HepG2 (cell line): ENCODE measurements around the gene FNDC10. TPM values are rescaled to one million over a fixed set of nuclear protein-coding genes. Genes with fewer than 3 reads are reported as not detected.

ENCODE experiments used
- ATAC-seq: fragments of 200-7000 bp; cut with Tn5 transposase; 3 replicates; pipeline ENCODE4 v1.9.1; 2020; ENCODE audit warnings: mild to moderate bottlenecking, moderate library complexity
- BruUV-seq: library from RNA; stranded (reverse); fragments of 400-500 nt; replicated peaks from 2 replicates; lab custom pipeline; 2021; lab: Mats Ljungman, UMichigan
- CTCF ChIA-PET: fragments of 300-600 bp; formaldehyde crosslinking; extraction: SDS; loops from one replicate; lab custom pipeline; 2021; ENCODE audit warnings: low total read pairs, inconsistent platforms, low intra/inter-chr PET ratio; lab: Yijun Ruan, JAX
- POLR2A ChIA-PET: fragments of 350-600 bp; sonication (Branson Sonifier 250); formaldehyde crosslinking; loops from one replicate; lab custom pipeline; 2020; ENCODE audit warnings: antibody characterized with exemption, inconsistent platforms; lab: Yijun Ruan, JAX
- DNase-seq: peaks from one replicate; pipeline ENCODE4 v3.0.0-alpha.2; 2015; ENCODE audit warnings: low spot score
- FAIRE-seq: peaks from 3 replicates; lab custom pipeline; 2011; peaks lifted over from hg19 to GRCh38; lab: Jason Lieb, UNC
- H2AFZ ChIP-seq: one replicate; pipeline ENCODE4 v1.6.1; 2011; ENCODE audit warnings: low read length, inconsistent platforms
- H3K27ac ChIP-seq: fragments of 300-600 bp; 3 replicates; pipeline ENCODE4 v1.8.0; 2011; ENCODE audit warnings: mixed run types, mild to moderate bottlenecking, mixed read lengths, low read length, inconsistent platforms; ENCODE audit not compliant: insufficient read depth; ENCODE audit errors: extremely low read length
- H3K27me3 ChIP-seq, 2 experiments: fragments of 200-600 bp in 1 of 2; 2 replicates in 1 of 2; 3 replicates in 1 of 2; pipeline versions ENCODE4 v1.6.0 to v1.8.0; 2011; ENCODE audit warnings: low read length in 2 of 2, mild to moderate bottlenecking in 2 of 2, moderate library complexity in 2 of 2, inconsistent platforms in 1 of 2; ENCODE audit not compliant: insufficient read depth in 2 of 2, control insufficient read depth in 1 of 2
- H3K36me3 ChIP-seq, 2 experiments: fragments of 200-600 bp in 1 of 2; replicated peaks in 1 of 2; 2 replicates in 1 of 2; 3 replicates in 1 of 2; pipeline versions ENCODE4 v1.5.1 to v1.8.0; 2011; ENCODE audit warnings: low read length in 2 of 2, inconsistent platforms in 1 of 2; ENCODE audit not compliant: insufficient read depth in 2 of 2, control insufficient read depth in 1 of 2
- H3K4me1 ChIP-seq: 2 replicates; pipeline ENCODE4 v1.5.1; 2012; ENCODE audit warnings: low read length, inconsistent platforms; ENCODE audit not compliant: insufficient read depth
- H3K4me2 ChIP-seq: 2 replicates; pipeline ENCODE4 v1.6.0; 2011; ENCODE audit warnings: low read depth, low read length, inconsistent platforms
- H3K4me3 ChIP-seq, 3 experiments: fragments of 200-600 bp in 1 of 3; sonication (generic), shearing (Covaris generic) in 1 of 3; replicated peaks in 1 of 3; 2 replicates each; pipeline ENCODE4 v1.5.1; 2011 to 2016; ENCODE audit warnings: low read length in 3 of 3, inconsistent platforms in 2 of 3, low read depth in 2 of 3, mild to moderate bottlenecking in 2 of 3, control low read depth in 1 of 3, mixed read lengths in 1 of 3; ENCODE audit not compliant: insufficient read depth in 1 of 3
- H3K79me2 ChIP-seq: one replicate; pipeline ENCODE4 v1.6.1; 2011; ENCODE audit warnings: low read length, inconsistent platforms; ENCODE audit not compliant: insufficient read depth
- H3K9ac ChIP-seq: 2 replicates; pipeline ENCODE4 v1.6.0; 2011; ENCODE audit warnings: mild to moderate bottlenecking, low read depth, low read length, inconsistent platforms; ENCODE audit not compliant: insufficient read depth
- H3K9me3 ChIP-seq: 2 replicates; pipeline ENCODE4 v1.5.1; 2012; ENCODE audit warnings: mild to moderate bottlenecking, low read length
- H4K20me1 ChIP-seq: 2 replicates; pipeline ENCODE4 v1.6.0; 2011; ENCODE audit warnings: inconsistent platforms, mild to moderate bottlenecking, low read length, moderate library complexity; ENCODE audit not compliant: insufficient read depth
- BHLHE40 ChIP-seq: IDR thresholded peaks from 2 replicates; pipeline ENCODE4 v1.6.1; 2011; ENCODE audit warnings: low read length, improper control_type of control experiment
- HIC2 ChIP-seq: sonication (generic); formaldehyde crosslinking; IDR thresholded peaks from 2 replicates; pipeline ENCODE4 v1.9.0; 2022; ENCODE audit warnings: low read depth, missing genetic modification reagents
- HNF4A ChIP-seq: sonication (generic); formaldehyde crosslinking; IDR thresholded peaks from 2 replicates; pipeline ENCODE4 v1.4.0; 2020; ENCODE audit warnings: missing genetic modification reagents
- IRX3 ChIP-seq: sonication (generic); formaldehyde crosslinking; IDR thresholded peaks from 2 replicates; pipeline ENCODE4 v1.8.1; 2023; ENCODE audit warnings: mild to moderate bottlenecking, low read depth, missing genetic modification reagents, borderline replicate concordance
- KDM5B ChIP-seq: sonication (generic); formaldehyde crosslinking; IDR thresholded peaks from 2 replicates; pipeline ENCODE4 v1.4.0; 2020; ENCODE audit warnings: missing genetic modification reagents, mild to moderate bottlenecking, borderline replicate concordance
- PITX1 ChIP-seq: sonication (generic); formaldehyde crosslinking; IDR thresholded peaks from 2 replicates; pipeline ENCODE4 v1.5.1; 2020; ENCODE audit warnings: mild to moderate bottlenecking, missing genetic modification reagents
- SP5 ChIP-seq: IDR thresholded peaks from 2 replicates; pipeline ENCODE4 v1.6.1; 2016; ENCODE audit warnings: low read depth, borderline replicate concordance
- YY1 ChIP-seq: IDR thresholded peaks from 2 replicates; pipeline ENCODE4 v1.6.1; 2011; ENCODE audit warnings: low read length, low read depth, moderate library complexity, mild to moderate bottlenecking; ENCODE audit not compliant: insufficient read depth, insufficient replicate concordance
- ZNF274 ChIP-seq: sonication (generic); formaldehyde crosslinking; IDR thresholded peaks from 2 replicates; pipeline ENCODE4 v1.5.1; 2020; ENCODE audit warnings: mild to moderate bottlenecking, missing genetic modification reagents
- ZNF354B ChIP-seq: sonication (generic); formaldehyde crosslinking; IDR thresholded peaks from 2 replicates; pipeline ENCODE4 v1.8.0; 2022; ENCODE audit warnings: mild to moderate bottlenecking, missing genetic modification reagents
- ZNF414 ChIP-seq: sonication (generic); formaldehyde crosslinking; IDR thresholded peaks from 2 replicates; pipeline ENCODE4 v1.5.0; 2020; ENCODE audit warnings: missing genetic modification reagents
- ZNF468 ChIP-seq: sonication (generic); formaldehyde crosslinking; IDR thresholded peaks from 2 replicates; pipeline ENCODE4 v1.8.0; 2022; ENCODE audit warnings: mild to moderate bottlenecking, moderate library complexity, missing genetic modification reagents
- ZNF572 ChIP-seq: sonication (generic); formaldehyde crosslinking; IDR thresholded peaks from 2 replicates; pipeline ENCODE4 v1.5.1; 2020; ENCODE audit warnings: mild to moderate bottlenecking, missing genetic modification reagents
- WGBS: methylation state at CpG from one replicate; pipeline ENCODE4 v1.1.6; 2017; ENCODE audit warnings: low lambda C conversion rate; 5-methylcytosine and 5-hydroxymethylcytosine counted together
- in situ Hi-C: cut with HindIII; loops from 2 replicates; pipeline ENCODE4 v1.10.0; 2017; ENCODE audit warnings: low pct_unique_long_range_greater_than_20kb; ENCODE audit not compliant: extremely low pct_ligation_motif_present
- intact Hi-C: fragments of 100-400 bp; cut with micrococcal nuclease; formaldehyde crosslinking; loops from one replicate; pipeline ENCODE4 v1.10.0; 2022; ENCODE audit not compliant: unreplicated experiment
- polyA plus RNA-seq, 8 experiments: library from polyadenylated mRNA; depleted of rRNA in 3 of 8; stranded (reverse) in 7 of 8; unstranded in 1 of 8; fragments of >200 nt; fragmentation: Illumina TruSeq in 4 of 8; extraction: Trizol in 4 of 8; gene quantifications; 2 replicates each; pipeline versions ENCODE4 v1.2.1 to v1.2.3, GENCODE V29; 2011 to 2016; ENCODE audit warnings: low read depth in 4 of 8, missing spikeins in 1 of 8, mixed read lengths in 1 of 8; ENCODE audit not compliant: insufficient read depth in 1 of 8
- total RNA-seq, 5 experiments: library from RNA; depleted of rRNA; stranded (reverse); fragments of >200 nt; fragmentation: Illumina TruSeq; extraction: Trizol; gene quantifications; 2 replicates each; pipeline ENCODE4 v1.2.3, GENCODE V29; 2016; ENCODE audit warnings: low read depth in 1 of 5
- TF ChIP-seq, protein P1 (sequence below): sonication (generic); formaldehyde crosslinking; IDR thresholded peaks from 2 replicates; pipeline ENCODE4 v1.4.0; 2020; ENCODE audit warnings: missing genetic modification reagents
- TF ChIP-seq, protein P2 (sequence below): sonication (generic); formaldehyde crosslinking; IDR thresholded peaks from 2 replicates; pipeline ENCODE4 v1.5.1; 2020; ENCODE audit warnings: mild to moderate bottlenecking, missing genetic modification reagents, borderline replicate concordance
- TF ChIP-seq, protein P3 (sequence below): sonication (generic); formaldehyde crosslinking; IDR thresholded peaks from 2 replicates; pipeline ENCODE4 v1.9.0; 2022; ENCODE audit warnings: missing genetic modification reagents, mild to moderate bottlenecking, borderline replicate concordance

FNDC10 gene
- total and polyA plus RNA-seq, 2 of the 13 experiments (the other 11 are each of a cell fraction or from before 2014, with no cell fraction given), result 2.2 to 2.5 TPM

GRCh38 chr1:1600861-1601563, 1.1 kb upstream of the FNDC10 start:
- Histone ChIP-seq H3K9ac (peak overlapping the region; percentile 39), H4K20me1 (no peaks in the 10 kb centered on the region), H3K4me3 (peak overlapping the region; percentile 21 to 70 (median 50); a peak in 4 of 6 replicates), H3K9me3 (no peaks in the 10 kb centered on the region), H3K27ac (no peak overlapping the region), H3K4me1 (peaks cover 57% of the 10 kb centered on the region), H2AFZ (no peak overlapping the region), H3K27me3 (peaks cover 7 to 21% of the 10 kb centered on the region in 2 experiments), H3K4me2 (peak overlapping the region; percentile 76), H3K36me3 (no peaks in the 10 kb centered on the region), H3K79me2 (no peaks in the 10 kb centered on the region)
- DNase-seq (no peak), FAIRE-seq (no peak), ATAC-seq (peak; percentile 10)
- WGBS, result 59% methylated on average over 10 of the region's 22 CpGs
- ChIA-PET POLR2A (interaction anchor here (1.1 kb wide), 1 partner anchor 13 kb away, joined by 3 read pairs; no protein-coding TSS in a partner anchor), CTCF (no interaction called here)
- BruUV-seq, result no TSS peak
- in situ Hi-C loops, result no loop called here
- intact Hi-C loops, result no loop called here
- TF ChIP-seq ZNF274 (0 out of 2 replicates have a peak, but pooled peaks have one; percentile 6), SP5 (CRISPR knock-in tag) (peak; percentile 50; the same call in 1 of the 2 replicates), ZNF354B (CRISPR knock-in tag) (no peak), BHLHE40 (no peak), IRX3 (CRISPR knock-in tag) (no peak), HNF4A (CRISPR knock-in tag) (0 out of 2 replicates have a peak, but pooled peaks have one; percentile 14), HIC2 (CRISPR knock-in tag) (0 out of 2 replicates have a peak, but pooled peaks have one; percentile 29), ZNF572 (CRISPR knock-in tag) (0 out of 2 replicates have a peak, but pooled peaks have one; percentile 30), PITX1 (peak; percentile 21; the same call in 1 of the 2 replicates), YY1 (no peak), ZNF414 (0 out of 2 replicates have a peak, but pooled peaks have one; percentile 8), ZNF468 (no peak), KDM5B (CRISPR knock-in tag) (0 out of 2 replicates have a peak, but pooled peaks have one; percentile 14)
- TF ChIP-seq, protein P1, sequence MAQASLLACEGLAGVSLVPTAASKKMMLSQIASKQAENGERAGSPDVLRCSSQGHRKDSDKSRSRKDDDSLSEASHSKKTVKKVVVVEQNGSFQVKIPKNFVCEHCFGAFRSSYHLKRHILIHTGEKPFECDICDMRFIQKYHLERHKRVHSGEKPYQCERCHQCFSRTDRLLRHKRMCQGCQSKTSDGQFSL (CRISPR knock-in tag), result peak; percentile 57; the same call in 1 of the 2 replicates
- TF ChIP-seq, protein P2, sequence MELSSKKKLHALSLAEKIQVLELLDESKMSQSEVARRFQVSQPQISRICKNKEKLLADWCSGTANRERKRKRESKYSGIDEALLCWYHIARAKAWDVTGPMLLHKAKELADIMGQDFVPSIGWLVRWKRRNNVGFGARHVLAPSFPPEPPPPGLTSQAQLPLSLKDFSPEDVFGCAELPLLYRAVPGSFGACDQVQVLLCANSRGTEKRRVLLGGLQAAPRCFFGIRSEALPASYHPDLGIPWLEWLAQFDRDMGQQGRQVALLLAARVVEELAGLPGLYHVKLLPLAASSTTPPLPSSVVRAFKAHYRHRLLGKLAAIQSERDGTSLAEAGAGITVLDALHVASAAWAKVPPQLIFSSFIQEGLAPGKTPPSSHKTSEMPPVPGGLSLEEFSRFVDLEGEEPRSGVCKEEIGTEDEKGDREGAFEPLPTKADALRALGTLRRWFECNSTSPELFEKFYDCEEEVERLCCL (CRISPR knock-in tag), result no peak
- TF ChIP-seq, protein P3, sequence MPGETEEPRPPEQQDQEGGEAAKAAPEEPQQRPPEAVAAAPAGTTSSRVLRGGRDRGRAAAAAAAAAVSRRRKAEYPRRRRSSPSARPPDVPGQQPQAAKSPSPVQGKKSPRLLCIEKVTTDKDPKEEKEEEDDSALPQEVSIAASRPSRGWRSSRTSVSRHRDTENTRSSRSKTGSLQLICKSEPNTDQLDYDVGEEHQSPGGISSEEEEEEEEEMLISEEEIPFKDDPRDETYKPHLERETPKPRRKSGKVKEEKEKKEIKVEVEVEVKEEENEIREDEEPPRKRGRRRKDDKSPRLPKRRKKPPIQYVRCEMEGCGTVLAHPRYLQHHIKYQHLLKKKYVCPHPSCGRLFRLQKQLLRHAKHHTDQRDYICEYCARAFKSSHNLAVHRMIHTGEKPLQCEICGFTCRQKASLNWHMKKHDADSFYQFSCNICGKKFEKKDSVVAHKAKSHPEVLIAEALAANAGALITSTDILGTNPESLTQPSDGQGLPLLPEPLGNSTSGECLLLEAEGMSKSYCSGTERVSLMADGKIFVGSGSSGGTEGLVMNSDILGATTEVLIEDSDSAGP (CRISPR knock-in tag), result 0 out of 2 replicates have a peak, but pooled peaks have one; percentile 27
